Naive thymus-derived CD4-positive, alpha-beta T cell (primary cell): ENCODE results near the gene FUBP3. TPM values are rescaled to one million over a fixed set of nuclear protein-coding genes. Genes with fewer than 3 reads are reported as not detected.

ENCODE experiments used
- ATAC-seq: fragments of 150-1000 bp; cut with Tn5 transposase; 2 replicates; pipeline ENCODE4 v1.10.0; 2021; ENCODE audit warnings: mild to moderate bottlenecking, moderate library complexity
- CTCF ChIA-PET: fragments of 350-600 bp; sonication (Branson Sonifier 250); formaldehyde crosslinking; loops from one replicate; lab custom pipeline; 2021; ENCODE audit warnings: antibody characterized with exemption; lab: Charles Lee
- POLR2A ChIA-PET: fragments of 350-600 bp; sonication (Branson Sonifier 250); formaldehyde crosslinking; loops from one replicate; lab custom pipeline; 2021; ENCODE audit warnings: antibody characterized with exemption, inconsistent platforms; lab: Charles Lee
- DNase-seq, 9 donors: peaks; one replicate each; pipeline versions ENCODE4 v3.0.0 to v3.0.0-alpha.2; 2020 to 2022; ENCODE audit warnings: mixed read lengths in 1 of 9
- H3K27ac ChIP-seq: one replicate; pipeline ENCODE4 v1.7.0; 2013; ENCODE audit warnings: mild to moderate bottlenecking, low read depth, low read length, moderate library complexity
- H3K27me3 ChIP-seq, 2 donors: one replicate each; pipeline ENCODE4 v1.7.0; 2013; ENCODE audit warnings: low read length in 2 of 2, mild to moderate bottlenecking in 2 of 2, moderate library complexity in 2 of 2; ENCODE audit not compliant: control insufficient read depth in 2 of 2, insufficient read depth in 2 of 2
- H3K36me3 ChIP-seq, 3 experiments: 1 replicate in 2 of 3; 2 replicates in 1 of 3; pipeline ENCODE4 v1.7.0; 2013; ENCODE audit warnings: low read length in 3 of 3, mild to moderate bottlenecking in 3 of 3, moderate library complexity in 1 of 3; ENCODE audit not compliant: insufficient read depth in 3 of 3, control insufficient read depth in 2 of 3
- H3K4me1 ChIP-seq, 2 donors: one replicate each; pipeline ENCODE4 v1.7.0; 2013; ENCODE audit warnings: low read length in 2 of 2, mild to moderate bottlenecking in 2 of 2, moderate library complexity in 1 of 2; ENCODE audit not compliant: control insufficient read depth in 2 of 2, insufficient read depth in 2 of 2
- H3K4me3 ChIP-seq: 2 replicates; pipeline ENCODE4 v1.7.0; 2013; ENCODE audit warnings: mild to moderate bottlenecking, low read length
- H3K9me3 ChIP-seq, 3 experiments: 1 replicate in 2 of 3; 2 replicates in 1 of 3; pipeline ENCODE4 v1.7.0; 2013; ENCODE audit warnings: low read length in 3 of 3; ENCODE audit not compliant: control insufficient read depth in 2 of 3
- H3K27ac Mint-ChIP-seq, 9 donors: one replicate each; pipeline ENCODE4 v1.8.0; 2020 to 2022; ENCODE audit warnings: mixed read lengths in 9 of 9, mild to moderate bottlenecking in 8 of 9, moderate library complexity in 5 of 9, inconsistent platforms in 2 of 9
- H3K27me3 Mint-ChIP-seq, 5 donors: one replicate each; pipeline ENCODE4 v1.8.0; 2021 to 2022; ENCODE audit warnings: mixed read lengths in 5 of 5, mild to moderate bottlenecking in 1 of 5
- H3K36me3 Mint-ChIP-seq, 5 donors: one replicate each; pipeline ENCODE4 v1.8.0; 2020 to 2022; ENCODE audit warnings: mixed read lengths in 5 of 5, mild to moderate bottlenecking in 3 of 5, inconsistent platforms in 1 of 5
- H3K4me1 Mint-ChIP-seq, 7 donors: one replicate each; pipeline ENCODE4 v1.8.0; 2020 to 2022; ENCODE audit warnings: mixed read lengths in 7 of 7, mild to moderate bottlenecking in 3 of 7, inconsistent platforms in 1 of 7
- H3K4me3 Mint-ChIP-seq, 10 donors: one replicate each; pipeline ENCODE4 v1.8.0; 2020 to 2022; ENCODE audit warnings: mild to moderate bottlenecking in 10 of 10, mixed read lengths in 10 of 10, moderate library complexity in 6 of 10, inconsistent platforms in 2 of 10
- H3K9me3 Mint-ChIP-seq, 11 donors: one replicate each; pipeline ENCODE4 v1.8.0; 2020 to 2022; ENCODE audit warnings: mixed read lengths in 11 of 11, mild to moderate bottlenecking in 4 of 11, inconsistent platforms in 1 of 11, moderate library complexity in 1 of 11
- intact Hi-C, 2 donors: fragments of 100-400 bp; cut with micrococcal nuclease; formaldehyde crosslinking; loops; one replicate each; pipeline ENCODE4 v1.15.1; 2023
- polyA plus RNA-seq, 2 donors: library from polyadenylated mRNA; unstranded; fragments of 300-500 nt; fragmentation: Illumina TruSeq; gene quantifications; one replicate each; pipeline ENCODE4 v1.2.3, GENCODE V29; 2021
- total RNA-seq, 6 experiments: library from RNA in 5 of 6; stranded (reverse) in 5 of 6; gene quantifications; 1 replicate in 5 of 6; 2 replicates in 1 of 6; pipeline ENCODE4 v1.2.3 and lab custom pipeline; 2021 to 2026

The FUBP3 gene, protein sequence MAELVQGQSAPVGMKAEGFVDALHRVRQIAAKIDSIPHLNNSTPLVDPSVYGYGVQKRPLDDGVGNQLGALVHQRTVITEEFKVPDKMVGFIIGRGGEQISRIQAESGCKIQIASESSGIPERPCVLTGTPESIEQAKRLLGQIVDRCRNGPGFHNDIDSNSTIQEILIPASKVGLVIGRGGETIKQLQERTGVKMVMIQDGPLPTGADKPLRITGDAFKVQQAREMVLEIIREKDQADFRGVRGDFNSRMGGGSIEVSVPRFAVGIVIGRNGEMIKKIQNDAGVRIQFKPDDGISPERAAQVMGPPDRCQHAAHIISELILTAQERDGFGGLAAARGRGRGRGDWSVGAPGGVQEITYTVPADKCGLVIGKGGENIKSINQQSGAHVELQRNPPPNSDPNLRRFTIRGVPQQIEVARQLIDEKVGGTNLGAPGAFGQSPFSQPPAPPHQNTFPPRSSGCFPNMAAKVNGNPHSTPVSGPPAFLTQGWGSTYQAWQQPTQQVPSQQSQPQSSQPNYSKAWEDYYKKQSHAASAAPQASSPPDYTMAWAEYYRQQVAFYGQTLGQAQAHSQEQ
- 10 to 100 TPM; 34.3 to 49.6 (median 40.5) TPM for total RNA-seq
- polyA plus RNA-seq = 10 to 100 TPM; 30.0 to 37.3 TPM
- 49.5 reads per million, percentile 71 among the genes with 10 or more reads in this experiment for total RNA-seq (lab: John Stamatoyannopoulos, UW)

DNA sequence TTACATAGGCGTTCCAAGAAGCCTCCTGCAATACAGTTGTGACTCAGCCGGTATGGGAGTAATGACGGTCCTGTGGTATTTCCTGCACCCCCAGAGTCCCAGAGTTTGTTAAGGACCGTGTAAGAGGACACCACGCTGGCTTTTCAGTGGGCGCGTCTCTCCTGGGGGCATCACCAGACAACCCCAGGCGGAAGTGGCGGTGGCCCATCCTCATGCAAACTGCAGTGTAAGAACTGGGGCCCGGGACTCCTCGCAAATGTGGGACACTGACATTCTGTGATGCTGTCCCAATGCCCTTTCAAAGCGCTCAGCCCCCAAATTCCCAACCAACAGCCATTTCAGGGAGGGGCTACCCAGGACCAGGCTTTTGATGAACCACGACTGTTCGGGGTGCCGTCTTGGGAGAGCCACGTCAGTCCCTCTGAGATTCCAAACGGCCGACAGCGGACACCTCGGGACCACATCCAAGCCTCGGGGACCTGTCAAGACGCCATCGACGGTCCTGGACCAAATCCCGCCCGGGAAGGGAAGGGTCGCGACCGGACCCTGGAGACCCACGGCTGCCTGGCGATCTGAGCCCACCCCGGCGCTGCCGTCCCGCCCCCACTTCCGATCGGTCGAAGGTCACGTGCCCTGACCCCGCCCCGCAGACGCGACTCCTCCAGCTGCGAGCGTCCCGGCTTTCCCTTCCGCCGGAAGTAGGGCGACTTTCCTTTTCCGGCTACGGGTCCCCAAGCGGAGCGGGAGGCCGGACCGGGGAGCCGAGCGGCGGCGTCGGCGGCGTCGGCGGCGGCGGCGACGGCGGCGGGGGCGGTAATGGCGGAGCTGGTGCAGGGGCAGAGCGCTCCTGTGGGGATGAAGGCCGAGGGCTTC is at the start of gene FUBP3:
FUBP3 (plus strand) TSS at position 713 of the 873 bp plus-strand sequence; CDS start at position 817, 104 bp downstream.
- CTCF ChIA-PET = interaction anchor here (0.6 kb wide), 2 partner anchors 34 to 153 kb away, joined by 3 read pairs; no protein-coding TSS in a partner anchor
- Mint-ChIP-seq H3K4me3 (peak within 1 kb of the TSS; percentile 87 to 97 (median 92)), H3K36me3 (peaks cover 0 to 5% (median 4%) of the 10 kb centered on the region in 5 donors), H3K9me3 (peaks cover 0 to 2% (median 0%) of the 10 kb centered on the region in 11 donors), H3K27me3 (peaks cover 0 to 5% (median 0%) of the 10 kb centered on the region in 5 donors), H3K4me1 (peaks cover 22 to 58% (median 54%) of the 10 kb centered on the region in 7 donors), H3K27ac (peak within 1 kb of the TSS; percentile 78 to 98 (median 92))
- DNase-seq (peak; percentile 63 to 93 (median 78)), ATAC-seq (peak; percentile 92)
- H3K36me3 ChIP-seq = peaks cover 0 to 3% (median 0%) of the 10 kb centered on the region in 3 experiments
- POLR2A ChIA-PET = interaction anchor here (0.6 kb wide), 1 partner anchor 754 kb away, joined by 3 read pairs; no protein-coding TSS in a partner anchor
- H3K9me3 ChIP-seq = no peaks in the 10 kb centered on the region
- H3K27me3 ChIP-seq = no peaks in the 10 kb centered on the region
- peak within 1 kb of the TSS; percentile 99 for H3K4me3 ChIP-seq
- intact Hi-C loops = loop anchor here (1.0 to 5.0 kb wide), 3 partner anchors 114 to 452 kb away; partner anchors contain the start of gene EXOSC2 (in 2 of the 2)
- H3K4me1 ChIP-seq = peaks cover 6 to 15% of the 10 kb centered on the region in 2 donors
- peak within 1 kb of the TSS; percentile 85 for H3K27ac ChIP-seq

DNA sequence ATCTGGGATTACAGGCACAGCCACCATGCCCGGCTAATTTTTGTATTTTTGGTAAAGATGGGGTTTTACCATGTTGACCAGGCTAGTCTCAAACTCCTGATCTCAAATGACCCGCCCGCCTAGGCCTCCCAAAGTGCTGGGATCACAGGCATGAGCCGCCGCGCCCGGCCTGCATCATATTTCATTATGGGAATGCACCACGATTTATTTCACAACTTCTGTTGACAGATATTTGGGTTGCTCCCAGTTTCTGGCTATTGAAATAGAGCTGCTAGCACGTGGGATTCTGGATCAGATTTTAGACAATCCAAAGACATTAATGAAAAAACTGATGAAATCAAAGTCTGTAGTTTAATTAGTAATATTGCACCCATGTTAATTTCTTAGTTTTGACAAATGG is 48.4 kb upstream of the FUBP3 start:
- peaks cover 0 to 8% (median 5%) of the 10 kb centered on the region in 7 donors for H3K4me1 Mint-ChIP-seq
- H3K9me3 ChIP-seq = no peaks in the 10 kb centered on the region
- H3K27ac Mint-ChIP-seq = no peak overlapping the region
- peaks cover 18 to 32% (median 18%) of the 10 kb centered on the region in 5 donors for H3K27me3 Mint-ChIP-seq
- H3K4me1 ChIP-seq = peaks cover 0 to 3% of the 10 kb centered on the region in 2 donors
- no peaks in the 10 kb centered on the region for H3K36me3 ChIP-seq
- DNase-seq = no peak
- H3K36me3 Mint-ChIP-seq = peaks cover 0 to 4% (median 0%) of the 10 kb centered on the region in 5 donors
- POLR2A ChIA-PET = no interaction called here
- no peak overlapping the region for H3K4me3 ChIP-seq
- H3K9me3 Mint-ChIP-seq = no peaks in the 10 kb centered on the region
- ATAC-seq = no peak
- intact Hi-C loops = no loop called here
- H3K4me3 Mint-ChIP-seq = no peak overlapping the region
- H3K27ac ChIP-seq = no peak overlapping the region
- CTCF ChIA-PET = no interaction called here
- no peaks in the 10 kb centered on the region for H3K27me3 ChIP-seq

DNA sequence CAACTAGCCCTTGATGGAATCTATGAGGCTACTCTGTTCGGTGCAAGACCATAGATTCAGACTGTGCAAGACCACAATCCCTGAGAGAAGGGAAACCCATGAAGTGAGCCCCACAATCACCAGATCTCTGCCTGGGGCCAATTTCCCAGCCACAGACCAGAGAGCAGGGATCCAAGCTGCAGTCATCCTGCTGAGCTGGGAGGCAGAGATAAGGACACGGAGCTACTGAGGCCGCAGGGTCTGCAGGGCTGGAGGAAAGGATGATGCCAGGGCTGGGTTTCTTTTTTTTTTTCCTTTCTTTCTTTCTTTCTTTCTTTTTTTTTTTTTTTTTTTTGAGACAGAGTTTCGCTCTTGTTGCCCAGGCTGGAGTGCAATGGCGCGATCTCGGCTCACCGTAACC is 47.7 kb upstream of the FUBP3 start:
- peaks cover 22 to 34% (median 23%) of the 10 kb centered on the region in 5 donors for H3K27me3 Mint-ChIP-seq
- peaks cover 0 to 5% of the 10 kb centered on the region in 2 donors for H3K4me1 ChIP-seq
- POLR2A ChIA-PET = no interaction called here
- H3K4me3 Mint-ChIP-seq = no peak overlapping the region
- DNase-seq (no peak), ATAC-seq (no peak)
- H3K36me3 Mint-ChIP-seq = peaks cover 0 to 4% (median 0%) of the 10 kb centered on the region in 5 donors
- H3K27ac Mint-ChIP-seq = no peak overlapping the region
- H3K4me1 Mint-ChIP-seq = peaks cover 0 to 11% (median 8%) of the 10 kb centered on the region in 7 donors
- CTCF ChIA-PET = no interaction called here
- H3K9me3 Mint-ChIP-seq = peaks cover 0 to under 1% (median 0%) of the 10 kb centered on the region in 11 donors
- intact Hi-C loops = no loop called here
- no peak overlapping the region for H3K4me3 ChIP-seq
- H3K36me3 ChIP-seq = no peaks in the 10 kb centered on the region
- no peaks in the 10 kb centered on the region for H3K27me3 ChIP-seq
- H3K9me3 ChIP-seq = no peaks in the 10 kb centered on the region
- H3K27ac ChIP-seq = no peak overlapping the region

DNA sequence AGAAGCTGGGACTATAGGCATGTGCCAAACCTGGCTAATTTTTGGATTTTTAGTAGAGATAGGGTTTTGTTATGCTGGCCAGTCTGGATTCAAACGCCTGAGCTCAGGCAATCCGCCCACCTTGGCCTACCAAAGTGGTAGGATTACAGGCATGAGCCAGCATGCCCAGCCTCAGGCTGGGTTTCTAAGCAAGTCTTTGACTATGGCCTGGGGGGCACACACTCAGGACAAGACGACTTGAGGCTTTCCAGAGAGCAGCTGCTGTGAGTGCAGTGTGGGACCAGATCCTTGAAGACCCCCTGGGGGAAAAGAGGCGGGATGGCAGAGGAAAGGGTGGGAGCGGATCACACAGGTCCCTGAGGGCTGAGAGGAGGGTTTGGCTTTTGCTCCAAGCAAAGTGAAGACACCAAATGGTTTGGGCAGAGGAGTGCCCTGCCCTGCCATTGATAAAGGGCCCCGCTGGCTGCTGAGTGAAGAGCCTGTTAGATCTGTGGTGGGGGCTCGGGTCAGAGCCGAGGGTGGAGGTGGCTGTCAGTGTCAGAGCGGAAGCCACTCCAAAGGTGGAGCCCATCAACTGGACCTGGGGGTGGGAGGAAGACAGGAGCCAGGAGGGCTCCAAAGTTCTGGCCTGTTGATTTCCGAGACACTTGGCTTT is 46.8 kb upstream of the FUBP3 start:
- DNase-seq = no peak
- no peak overlapping the region for H3K4me3 Mint-ChIP-seq
- no peak overlapping the region for H3K27ac ChIP-seq
- peaks cover 0 to 1% (median 0%) of the 10 kb centered on the region in 11 donors for H3K9me3 Mint-ChIP-seq
- peaks cover 30 to 35% (median 32%) of the 10 kb centered on the region in 5 donors for H3K27me3 Mint-ChIP-seq
- CTCF ChIA-PET = no interaction called here
- POLR2A ChIA-PET = no interaction called here
- H3K36me3 ChIP-seq = no peaks in the 10 kb centered on the region
- no peaks in the 10 kb centered on the region for H3K9me3 ChIP-seq
- H3K36me3 Mint-ChIP-seq = peaks cover 0 to 4% (median 0%) of the 10 kb centered on the region in 5 donors
- H3K27me3 ChIP-seq = no peaks in the 10 kb centered on the region
- peaks cover 0 to 17% (median 13%) of the 10 kb centered on the region in 7 donors for H3K4me1 Mint-ChIP-seq
- no peak overlapping the region for H3K27ac Mint-ChIP-seq
- H3K4me1 ChIP-seq = peaks cover 0 to 5% of the 10 kb centered on the region in 2 donors
- intact Hi-C loops = no loop called here
- H3K4me3 ChIP-seq = no peak overlapping the region
- ATAC-seq = no peak

DNA sequence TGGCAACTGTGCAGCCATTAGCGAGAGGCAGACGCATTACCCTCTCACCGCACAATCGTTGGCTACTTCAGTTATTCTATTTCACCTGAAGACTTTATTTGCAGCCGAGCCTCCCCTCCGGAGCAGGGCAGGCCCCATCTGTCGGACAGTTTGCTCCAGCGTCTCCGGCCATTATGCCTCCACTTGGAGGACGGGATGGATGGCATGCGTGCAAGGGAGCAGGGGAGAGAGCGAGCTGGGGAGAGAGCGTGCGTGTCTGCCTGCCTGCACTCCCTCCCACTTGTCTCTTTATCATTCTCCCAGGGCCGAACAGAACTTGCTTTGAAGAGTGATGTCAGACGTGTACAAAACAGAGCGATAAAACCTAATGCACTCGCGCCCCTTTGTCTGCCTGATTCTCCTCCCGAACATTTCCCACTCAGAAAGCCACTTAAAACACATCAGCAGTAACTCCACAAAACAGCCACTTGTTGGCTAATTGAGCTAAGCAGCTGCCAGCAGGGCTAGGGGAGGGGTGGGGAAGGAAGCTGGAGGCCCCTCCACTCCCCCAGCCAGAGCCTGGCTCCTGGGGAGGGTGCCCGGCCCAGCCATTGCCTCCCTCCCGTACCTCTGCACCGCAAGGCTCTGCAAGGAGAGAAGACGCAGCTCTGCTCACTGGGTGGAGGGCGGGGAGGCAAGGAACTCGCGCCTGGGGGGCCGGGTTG is 43.4 kb upstream of the FUBP3 start:
- CTCF ChIA-PET = interaction anchor here (0.6 kb wide), 1 partner anchor 76 kb away, joined by 3 read pairs; no protein-coding TSS in a partner anchor
- Mint-ChIP-seq H3K4me3 (peak overlapping the region in 6 of 10 donors; percentile 2 to 50 (median 25)), H3K4me1 (peaks cover 3 to 23% (median 18%) of the 10 kb centered on the region in 7 donors), H3K27me3 (peaks cover 58 to 64% (median 61%) of the 10 kb centered on the region in 5 donors), H3K9me3 (peaks cover 0 to 1% (median 0%) of the 10 kb centered on the region in 11 donors), H3K27ac (no peak overlapping the region), H3K36me3 (peaks cover 0 to 4% (median 0%) of the 10 kb centered on the region in 5 donors)
- no peak overlapping the region for H3K27ac ChIP-seq
- H3K27me3 ChIP-seq = peaks cover 0 to 3% of the 10 kb centered on the region in 2 donors
- no peak for DNase-seq
- H3K4me1 ChIP-seq = peaks cover 0 to 5% of the 10 kb centered on the region in 2 donors
- intact Hi-C loops = no loop called here
- H3K9me3 ChIP-seq = no peaks in the 10 kb centered on the region
- no peak overlapping the region for H3K4me3 ChIP-seq
- no peak for ATAC-seq
- POLR2A ChIA-PET = no interaction called here
- H3K36me3 ChIP-seq = no peaks in the 10 kb centered on the region
